Activated naive CD4-positive, alpha-beta T cell treated with anti-CD3 and anti-CD28 coated beads, Interleukin-2, amount 50 U/mL, for 16 hours (primary cell): ENCODE results near the gene ASXL1.

Source experiments
- DNase-seq: peaks from one replicate; pipeline ENCODE4 v3.0.0-alpha.2; 2020

The ASXL1 gene

DNA sequence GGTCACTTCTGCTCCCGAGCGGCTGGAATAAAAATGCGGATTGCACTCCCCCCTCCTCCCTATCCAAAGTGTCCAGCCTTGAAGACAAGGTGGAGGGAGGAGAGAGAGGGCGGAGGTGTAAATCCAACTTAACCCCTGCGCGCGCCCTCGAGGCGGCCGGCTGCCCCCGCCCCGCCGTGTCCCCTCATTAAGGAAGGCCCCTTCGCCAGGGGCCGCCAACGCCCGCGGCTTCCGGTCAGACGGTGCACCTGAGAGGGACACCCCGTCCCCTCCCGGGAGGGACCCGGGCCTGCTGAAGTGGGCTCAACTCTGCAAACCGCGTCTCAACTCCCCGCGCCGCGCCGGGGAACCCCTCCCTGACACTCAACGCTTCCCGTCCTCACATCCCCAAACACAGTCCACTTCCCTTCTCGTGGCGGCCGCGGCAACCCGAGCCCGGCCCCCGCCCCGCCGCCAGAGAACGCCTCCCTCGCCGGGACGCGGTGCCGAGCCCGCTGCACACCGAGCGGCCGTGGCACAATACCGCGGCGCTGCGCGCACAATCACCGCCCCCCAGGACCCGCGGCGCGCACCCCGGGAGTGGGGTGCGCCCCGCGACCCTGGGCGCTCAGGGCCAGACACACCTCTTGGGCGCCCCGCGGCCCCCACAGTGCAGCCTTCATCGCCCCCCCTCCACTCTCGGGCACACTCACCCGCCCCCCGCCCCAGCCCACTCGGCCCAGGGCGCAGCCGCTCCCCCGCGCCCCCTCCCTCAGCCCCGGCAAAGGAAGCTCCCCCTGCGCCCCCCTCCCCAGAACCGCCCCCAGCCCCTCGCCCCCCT lies 124.5 kb downstream of the ASXL1 start:
- peak; percentile 33 for DNase-seq

DNA sequence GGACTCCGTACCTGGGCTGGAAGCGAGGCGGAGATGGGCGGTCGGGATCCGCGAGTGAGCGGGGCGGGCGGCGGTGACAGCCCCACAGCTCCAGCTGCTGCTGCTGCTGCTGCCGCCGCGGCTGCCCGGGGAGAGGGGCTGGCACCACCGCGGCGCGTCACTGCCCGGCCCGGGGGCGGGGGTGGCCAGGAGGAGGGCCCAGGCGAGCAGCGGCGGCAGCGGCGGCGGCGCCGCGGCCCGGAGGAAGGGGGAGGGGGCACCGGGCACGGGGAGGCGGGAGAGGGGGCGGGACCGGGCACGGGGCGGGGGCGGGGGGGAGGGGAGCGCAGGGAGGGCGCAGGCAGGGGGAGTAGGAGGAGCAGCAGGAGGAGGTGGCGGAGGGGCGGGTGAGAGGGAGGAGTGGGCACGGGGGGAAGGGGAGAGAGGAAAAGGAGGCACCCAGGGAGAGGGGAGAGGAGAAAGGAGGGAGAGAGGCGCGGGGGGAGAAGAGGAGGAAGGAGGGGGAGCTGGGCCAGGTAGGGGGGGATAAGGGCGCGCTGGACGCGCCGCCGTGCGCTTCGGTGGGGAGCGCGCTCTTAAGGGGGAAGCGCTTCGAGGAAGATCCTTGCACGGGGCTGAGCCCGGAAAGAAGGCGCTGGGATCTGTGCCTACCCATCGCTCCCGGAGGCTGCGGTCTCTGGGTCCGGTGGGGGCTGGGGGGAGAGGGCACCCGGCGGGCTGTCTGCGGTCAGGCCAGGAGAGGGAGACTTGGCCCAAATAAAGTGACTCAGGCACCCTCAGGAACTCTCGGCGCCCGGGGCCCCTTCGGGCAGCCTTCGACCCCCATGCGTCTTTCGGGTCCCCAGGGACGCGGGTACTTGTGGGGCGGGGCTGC lies 125.5 kb downstream of the ASXL1 start:
- DNase-seq = peak; percentile 66

DNA sequence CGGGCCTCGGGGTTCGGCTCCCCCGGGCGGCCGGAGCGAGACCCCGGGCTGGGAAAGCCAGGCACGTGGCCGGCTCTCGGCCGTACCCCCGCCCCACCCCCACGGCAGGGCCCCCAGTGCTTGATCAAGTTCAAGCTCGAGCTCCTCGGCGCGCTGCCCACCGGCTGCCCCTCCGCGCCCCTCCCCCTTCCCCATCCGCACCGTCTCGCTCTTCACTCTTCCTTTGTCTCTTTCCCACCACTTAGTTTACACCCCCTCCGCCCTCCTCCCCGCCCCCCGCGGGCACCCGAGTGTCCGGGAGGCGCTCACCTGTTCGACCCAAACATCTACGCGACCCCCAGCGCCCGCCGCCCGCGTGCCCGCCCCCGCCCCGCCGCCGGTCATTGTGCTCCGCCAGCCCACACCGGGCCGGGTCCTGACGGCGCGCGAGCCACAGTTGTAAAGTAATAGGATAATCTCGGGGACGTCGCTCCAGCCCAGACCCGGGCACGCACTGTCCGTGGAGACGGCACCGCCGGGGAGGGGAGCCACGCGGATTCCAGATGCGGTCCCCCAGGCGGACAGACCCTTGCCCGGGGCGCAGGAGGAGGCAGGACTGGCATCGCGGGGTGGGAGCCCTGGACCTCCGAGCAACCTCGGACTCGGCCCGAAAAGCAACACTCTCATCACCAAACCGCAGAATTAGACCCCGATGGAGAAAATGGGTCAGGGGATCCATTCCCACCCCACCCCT lies 126.3 kb downstream of the ASXL1 start:
- DNase-seq = peak; percentile 38

DNA sequence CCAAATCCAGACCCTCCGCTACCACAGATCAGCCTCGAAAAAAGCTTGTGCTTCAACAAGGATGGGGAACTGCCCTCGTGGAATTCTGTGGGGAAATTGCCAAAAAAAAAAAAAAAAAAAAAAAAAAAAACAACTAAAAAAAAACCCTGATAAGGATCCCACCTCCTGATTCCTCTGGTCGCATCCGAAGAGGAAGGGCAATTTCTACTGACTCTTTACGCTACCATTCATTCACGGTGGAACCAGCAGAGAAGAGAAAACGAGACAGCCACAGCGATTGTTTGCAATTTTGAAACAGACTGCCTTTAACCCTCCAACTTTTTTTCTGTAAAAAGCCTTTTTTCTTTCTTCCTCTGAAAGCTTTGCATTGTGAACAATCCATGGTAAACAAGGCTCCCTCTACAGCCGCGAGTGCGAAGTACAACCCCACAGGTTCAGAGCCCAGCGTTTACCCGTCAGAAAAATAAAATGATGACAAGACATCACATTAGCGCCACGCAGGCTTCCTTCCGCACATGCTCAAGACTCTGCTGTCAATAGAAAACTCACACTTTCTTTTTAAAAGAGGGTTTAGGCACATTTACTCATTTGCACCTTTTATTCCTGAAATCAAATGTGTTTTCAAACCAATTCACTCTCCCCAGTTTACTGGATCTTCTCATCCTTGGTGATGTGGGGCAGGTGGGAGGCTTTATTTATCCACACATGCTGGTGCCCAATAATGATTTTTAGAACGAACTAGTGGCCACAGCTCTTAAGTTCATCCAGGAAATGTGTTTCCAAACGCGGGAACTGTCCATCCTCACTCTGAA lies 127.0 kb downstream of the ASXL1 start:
- DNase-seq = peak; percentile 85

DNA sequence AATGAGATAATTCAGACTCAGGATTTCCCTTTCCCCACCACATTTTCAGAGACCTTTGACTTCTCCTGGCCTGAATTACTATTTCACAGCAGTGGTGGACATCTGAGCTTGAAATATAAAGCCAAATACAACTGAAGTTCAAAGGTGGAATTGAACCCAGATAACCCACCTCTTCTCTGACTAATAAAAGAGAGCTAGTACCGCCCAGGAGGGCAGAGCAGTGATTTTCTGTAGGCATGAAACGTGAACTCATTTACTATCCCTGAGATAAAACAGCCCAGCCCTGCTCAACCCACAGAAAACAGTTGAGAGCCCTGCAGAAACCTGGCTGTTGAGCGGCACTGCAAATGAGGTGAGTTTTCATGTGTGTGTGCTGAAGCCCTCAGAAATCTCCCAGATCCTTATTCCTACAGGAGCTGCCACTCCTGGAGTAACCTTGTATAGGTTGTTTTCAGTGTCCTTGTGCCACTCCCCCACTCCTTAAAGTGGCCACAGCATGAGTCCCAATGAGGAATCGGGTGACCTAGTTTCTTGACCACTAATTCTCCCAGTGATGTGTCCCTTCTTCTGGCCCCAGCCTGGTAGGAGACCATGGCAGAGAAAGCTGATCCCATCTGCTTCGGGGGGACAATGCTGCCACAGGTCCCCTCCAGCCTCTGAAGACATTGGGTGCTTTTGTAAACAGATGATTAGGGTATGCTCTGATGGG lies 127.8 kb downstream of the ASXL1 start:
- DNase-seq = no peak

DNA sequence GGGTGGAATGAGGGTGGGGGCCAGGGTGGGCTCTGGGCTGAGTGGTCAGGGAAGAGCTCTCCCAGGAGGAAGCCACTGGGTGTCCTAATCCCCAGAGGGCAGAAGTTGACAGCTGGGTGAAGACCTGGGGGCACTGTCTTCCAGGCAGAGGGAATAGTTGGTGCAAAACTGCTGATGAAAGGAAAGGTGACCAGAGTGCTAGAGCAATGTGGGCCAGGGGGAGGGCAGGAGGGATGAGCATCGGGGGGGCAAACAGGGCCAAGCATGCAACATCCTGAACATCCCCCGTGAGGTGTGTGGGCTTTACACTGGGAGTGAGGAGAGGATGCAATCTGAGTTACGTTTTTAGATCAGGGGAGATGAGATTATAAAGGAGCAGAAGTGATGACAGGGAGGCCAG lies 129.2 kb downstream of the ASXL1 start:
- no peak for DNase-seq

DNA sequence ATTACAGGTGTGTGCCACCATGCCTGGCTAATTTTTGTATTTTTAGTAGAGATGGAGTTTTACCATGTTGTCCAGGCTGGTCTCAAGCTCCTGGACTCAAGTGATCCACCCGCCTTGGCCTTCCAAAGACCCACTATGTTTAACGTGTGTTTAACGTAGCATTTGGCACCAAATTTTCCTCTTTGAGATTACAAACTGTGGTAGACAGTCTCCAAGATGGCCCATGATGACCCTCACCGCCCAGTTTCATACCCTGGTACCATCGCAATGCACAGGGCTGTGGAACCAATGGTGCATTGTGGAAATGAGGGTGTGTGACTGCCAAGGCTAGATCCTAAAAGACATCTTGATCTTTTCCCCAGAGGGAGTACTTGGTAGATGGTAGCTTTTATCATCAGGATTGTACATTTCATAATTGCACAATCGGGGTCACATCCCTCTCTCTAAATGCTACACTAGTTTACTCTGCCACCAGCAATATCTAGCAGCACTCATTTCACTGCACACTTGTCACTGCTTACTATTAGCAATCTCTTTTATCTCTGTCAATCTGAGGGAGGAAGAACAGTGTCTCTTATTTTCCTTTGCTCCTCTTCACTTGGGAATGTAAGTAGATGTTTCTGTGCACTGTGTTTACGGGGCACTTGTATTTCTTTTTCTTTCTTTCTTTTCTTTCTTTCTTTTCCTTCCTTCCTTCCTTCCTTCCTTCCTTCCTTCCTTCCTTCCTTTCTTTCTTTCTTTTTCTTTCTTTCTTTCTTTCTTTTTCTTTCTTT lies 130.1 kb downstream of the ASXL1 start:
- DNase-seq = no peak
